Measurements from ENCODE around the gene NFKBIB. TPM values are rescaled to one million over a fixed set of nuclear protein-coding genes. Genes with fewer than 3 reads are reported as not detected.
"Not testable (repeated sequence)": the region's sequence is repeated elsewhere in the genome, so short reads cannot be mapped to it uniquely, and the experiment has no call there.

NFKBIB gene
- total and polyA plus RNA-seq, 2 of the 8 experiments (the other 6 are each of a cell fraction or from before 2014, with no cell fraction given): 37.3 to 44.1 TPM

GRCh38 chr19:38855751-38856150, 44.0 kb upstream of the NFKBIB start:
- H3K79me1 ChIP-seq (ENCODE audit: low read depth, low read length); H3K79me2 ChIP-seq (ENCODE audit: control insufficient read depth in 1 of 2, insufficient read depth in 2 of 2, low read length in 2 of 2); H3K14ac ChIP-seq (ENCODE audit: insufficient read length); H3K9ac ChIP-seq (replicated peaks in 1 of 4; ENCODE audit: extremely low read depth in 1 of 4, low read depth in 3 of 4, low read length in 3 of 4); H3K4me3 ChIP-seq (ENCODE audit: extremely low read depth in 1 of 4, insufficient read depth in 2 of 4, low read depth in 3 of 4, low read length in 4 of 4); H4K91ac ChIP-seq (replicated peaks; ENCODE audit: insufficient read length, low read length); H3K36me3 ChIP-seq (ENCODE audit: control insufficient read depth in 2 of 4, insufficient read depth in 4 of 4, low read length in 3 of 4); FAIRE-seq; H2BK15ac ChIP-seq (ENCODE audit: low read length); H2BK20ac ChIP-seq (ENCODE audit: low read length); H3K23ac ChIP-seq (ENCODE audit: insufficient read length); H4K20me1 ChIP-seq (replicated peaks in 1 of 2; ENCODE audit: control insufficient read depth in 1 of 2, insufficient read depth in 2 of 2, low read length in 2 of 2); H4K8ac ChIP-seq (ENCODE audit: extremely low read depth, insufficient read depth, low read length); H2BK120ac ChIP-seq (replicated peaks; ENCODE audit: low read depth, low read length); H3K4ac ChIP-seq (replicated peaks; ENCODE audit: insufficient read length, low read depth, low read length); CTCF ChIA-PET (ENCODE audit: partially characterized antibody); H3K27ac ChIP-seq (ENCODE audit: low read depth, low read length); DNase-seq (ENCODE audit: low read depth in 1 of 2, low spot score in 2 of 2); H3K4me2 ChIP-seq (ENCODE audit: insufficient read depth in 1 of 2, low read depth in 2 of 2, low read length in 2 of 2); H3K9me3 ChIP-seq (ENCODE audit: insufficient read depth in 2 of 2, low read depth in 1 of 2, low read length in 1 of 2); H4K5ac ChIP-seq (ENCODE audit: insufficient read length, low read depth, low read length); POLR2A ChIA-PET (ENCODE audit: partially characterized antibody); H3K56ac ChIP-seq (replicated peaks; ENCODE audit: insufficient read length, low read depth, low read length); H2AFZ ChIP-seq (ENCODE audit: low read length); H3K18ac ChIP-seq (ENCODE audit: extremely low read depth, low read length); H2BK12ac ChIP-seq (ENCODE audit: low read depth, low read length); H3K27me3 ChIP-seq (replicated peaks in 1 of 4; ENCODE audit: control insufficient read depth in 3 of 4, extremely low read depth in 1 of 4, insufficient read depth in 3 of 4, low read length in 3 of 4); H2BK5ac ChIP-seq (ENCODE audit: low read depth, low read length); H2AK5ac ChIP-seq (ENCODE audit: low read depth, low read length): not testable (repeated sequence)
- WGBS, 2 experiments (ENCODE audit: extremely low coverage in 1 of 2, insufficient coverage in 1 of 2, insufficient read length in 1 of 2, insufficient replicate concordance in 2 of 2, low coverage in 1 of 2, low lambda C conversion rate in 2 of 2, missing lambda C conversion rate in 1 of 2): 91% methylated on average over 12 of the region's 37 CpGs; no CpG with 5 or more reads in 1 of the 2 experiments
- peaks cover 11% of the 10 kb centered on the region for H3K23me2 ChIP-seq (ENCODE audit: low read depth, low read length)
- H3K4me1 ChIP-seq (replicated peaks in 1 of 4; ENCODE audit: control insufficient read depth in 3 of 4, insufficient read depth in 4 of 4, low read length in 3 of 4): peaks cover 0 to 10% (median 4%) of the 10 kb centered on the region in 4 experiments; a peak in 6 of 7 replicates

Data from H1 (cell line).